C4-2B (cell line): Measurements from ENCODE around the gene CYGB.

Experiments
- ZFX ChIP-seq: fragments of 450-650 bp; IDR thresholded peaks from 2 replicates; pipeline ENCODE4 v1.6.1; 2017
- TF ChIP-seq, protein P1 (sequence below): fragments of 450-650 bp; conservative IDR thresholded peaks from 2 replicates; pipeline ENCODE4 v1.5.1; 2017; ENCODE audit warnings: mild to moderate bottlenecking

DNA sequence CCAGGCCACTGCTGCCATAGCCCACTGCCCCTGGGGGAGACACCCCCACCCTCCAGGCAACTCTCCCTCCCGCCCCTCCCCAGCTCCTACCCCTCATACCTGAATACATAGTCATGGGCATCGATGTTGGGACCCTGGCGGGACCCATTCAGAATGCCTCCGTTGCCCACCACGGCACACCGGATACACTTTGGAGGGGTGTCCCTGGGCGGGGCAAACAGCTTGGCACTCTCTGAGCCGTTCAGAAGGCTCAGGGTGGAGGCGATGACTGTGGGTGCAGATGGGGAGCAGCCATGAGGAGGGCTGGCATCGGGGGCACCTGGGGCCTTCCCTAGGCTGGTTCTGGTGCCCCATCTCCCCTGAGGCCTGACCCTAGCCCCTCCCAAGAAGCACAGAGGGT is 35.6 kb upstream of the CYGB start:
- TF ChIP-seq, protein P1, sequence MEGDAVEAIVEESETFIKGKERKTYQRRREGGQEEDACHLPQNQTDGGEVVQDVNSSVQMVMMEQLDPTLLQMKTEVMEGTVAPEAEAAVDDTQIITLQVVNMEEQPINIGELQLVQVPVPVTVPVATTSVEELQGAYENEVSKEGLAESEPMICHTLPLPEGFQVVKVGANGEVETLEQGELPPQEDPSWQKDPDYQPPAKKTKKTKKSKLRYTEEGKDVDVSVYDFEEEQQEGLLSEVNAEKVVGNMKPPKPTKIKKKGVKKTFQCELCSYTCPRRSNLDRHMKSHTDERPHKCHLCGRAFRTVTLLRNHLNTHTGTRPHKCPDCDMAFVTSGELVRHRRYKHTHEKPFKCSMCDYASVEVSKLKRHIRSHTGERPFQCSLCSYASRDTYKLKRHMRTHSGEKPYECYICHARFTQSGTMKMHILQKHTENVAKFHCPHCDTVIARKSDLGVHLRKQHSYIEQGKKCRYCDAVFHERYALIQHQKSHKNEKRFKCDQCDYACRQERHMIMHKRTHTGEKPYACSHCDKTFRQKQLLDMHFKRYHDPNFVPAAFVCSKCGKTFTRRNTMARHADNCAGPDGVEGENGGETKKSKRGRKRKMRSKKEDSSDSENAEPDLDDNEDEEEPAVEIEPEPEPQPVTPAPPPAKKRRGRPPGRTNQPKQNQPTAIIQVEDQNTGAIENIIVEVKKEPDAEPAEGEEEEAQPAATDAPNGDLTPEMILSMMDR = no peak
- TF ChIP-seq ZFX = no peak
